H1 (cell line): Measurements from ENCODE around the gene ANAPC7. TPM values are rescaled to one million over a fixed set of nuclear protein-coding genes. Genes with fewer than 3 reads are reported as not detected.

ENCODE experiments used
- CTCF ChIA-PET: fragments of 300-600 bp; sonication (Branson Sonifier 250); formaldehyde crosslinking; loops from one replicate; lab custom pipeline; 2021; ENCODE audit not compliant: partially characterized antibody; lab: Charles Lee
- POLR2A ChIA-PET: fragments of 300-600 bp; sonication (Branson Sonifier 250); formaldehyde crosslinking; loops from one replicate; lab custom pipeline; 2021; ENCODE audit warnings: inconsistent platforms; ENCODE audit not compliant: partially characterized antibody; lab: Charles Lee
- DNase-seq, 2 experiments: peaks; one replicate each; pipeline versions ENCODE4 v3.0.0 to v3.0.0-alpha.2; 2010 to 2022; ENCODE audit warnings: low spot score in 2 of 2, low read depth in 1 of 2, mixed read lengths in 1 of 2
- FAIRE-seq: peaks from 2 replicates; lab custom pipeline; 2011; peaks lifted over from hg19 to GRCh38; lab: Jason Lieb, UNC
- H2AFZ ChIP-seq: 2 replicates; pipeline ENCODE4 v1.8.1; 2012; ENCODE audit warnings: low read length, inconsistent platforms
- H2AK5ac ChIP-seq: 2 replicates; pipeline ENCODE4 v1.6.1; 2013; ENCODE audit warnings: low read depth, low read length
- H2BK120ac ChIP-seq: replicated peaks from 2 replicates; pipeline ENCODE3; 2013; ENCODE audit warnings: low read depth, low read length, inconsistent platforms
- H2BK12ac ChIP-seq: 2 replicates; pipeline ENCODE4 v1.6.1; 2013; ENCODE audit warnings: low read depth, low read length
- H2BK15ac ChIP-seq: 2 replicates; pipeline ENCODE4 v1.6.1; 2013; ENCODE audit warnings: low read length
- H2BK20ac ChIP-seq: 2 replicates; pipeline ENCODE4 v1.6.1; 2013; ENCODE audit warnings: low read length
- H2BK5ac ChIP-seq: 2 replicates; pipeline ENCODE4 v1.6.1; 2013; ENCODE audit warnings: low read depth, low read length
- H3K14ac ChIP-seq: 2 replicates; pipeline ENCODE4 v1.6.1; 2013; ENCODE audit warnings: inconsistent platforms; ENCODE audit not compliant: insufficient read length
- H3K18ac ChIP-seq: 2 replicates; pipeline ENCODE4 v1.6.1; 2013; ENCODE audit warnings: low read length; ENCODE audit errors: extremely low read depth
- H3K23ac ChIP-seq: 2 replicates; pipeline ENCODE4 v1.6.1; 2013; ENCODE audit warnings: inconsistent platforms; ENCODE audit not compliant: insufficient read length
- H3K23me2 ChIP-seq: 2 replicates; pipeline ENCODE4 v1.6.1; 2013; ENCODE audit warnings: low read depth, low read length
- H3K27ac ChIP-seq: 2 replicates; pipeline ENCODE4 v1.6.1; 2011; ENCODE audit warnings: low read depth, low read length, inconsistent platforms
- H3K27me3 ChIP-seq, 4 experiments: replicated peaks in 1 of 4; 1 replicate in 1 of 4; 2 replicates in 3 of 4; pipeline versions ENCODE4 v1.6.1 to v1.8.1; 2011 to 2013; ENCODE audit warnings: low read length in 3 of 4, mild to moderate bottlenecking in 3 of 4, inconsistent platforms in 2 of 4, mixed read lengths in 2 of 4, moderate library complexity in 1 of 4; ENCODE audit not compliant: control insufficient read depth in 3 of 4, insufficient read depth in 3 of 4; ENCODE audit errors: extremely low read depth in 1 of 4
- H3K36me3 ChIP-seq, 4 experiments: 2 replicates each; pipeline versions ENCODE4 v1.6.1 to v1.8.1; 2011 to 2013; ENCODE audit warnings: mild to moderate bottlenecking in 4 of 4, low read length in 3 of 4, moderate library complexity in 2 of 4, control low read depth in 1 of 4, inconsistent platforms in 1 of 4; ENCODE audit not compliant: insufficient read depth in 4 of 4, control insufficient read depth in 2 of 4
- H3K4ac ChIP-seq: replicated peaks from 2 replicates; pipeline ENCODE3; 2013; ENCODE audit warnings: low read length, low read depth, mixed read lengths, inconsistent platforms; ENCODE audit not compliant: insufficient read length
- H3K4me1 ChIP-seq, 4 experiments: replicated peaks in 1 of 4; 1 replicate in 1 of 4; 2 replicates in 3 of 4; pipeline versions ENCODE4 v1.6.1 to v1.8.1; 2011 to 2013; ENCODE audit warnings: low read length in 3 of 4, inconsistent platforms in 2 of 4, mixed read lengths in 1 of 4; ENCODE audit not compliant: insufficient read depth in 4 of 4, control insufficient read depth in 3 of 4
- H3K4me2 ChIP-seq, 2 experiments: 2 replicates each; pipeline versions ENCODE4 v1.6.1 to v1.8.1; 2011 to 2013; ENCODE audit warnings: low read depth in 2 of 2, low read length in 2 of 2, control low read depth in 1 of 2, inconsistent platforms in 1 of 2, mild to moderate bottlenecking in 1 of 2; ENCODE audit not compliant: insufficient read depth in 1 of 2
- H3K4me3 ChIP-seq, 4 experiments: fragments of 200-600, 300-600 bp in 1 of 4; sonication (generic), shearing (Covaris generic), sonication (Bioruptor Twin) in 1 of 4; 2 replicates each; pipeline versions ENCODE4 v1.5.1 to v1.8.1; 2011 to 2016; ENCODE audit warnings: low read length in 4 of 4, low read depth in 3 of 4, control low read depth in 2 of 4, inconsistent platforms in 2 of 4, mild to moderate bottlenecking in 2 of 4, mixed read lengths in 1 of 4, moderate library complexity in 1 of 4; ENCODE audit not compliant: insufficient read depth in 2 of 4; ENCODE audit errors: extremely low read depth in 1 of 4
- H3K56ac ChIP-seq: replicated peaks from 2 replicates; pipeline ENCODE3; 2013; ENCODE audit warnings: low read depth, mild to moderate bottlenecking, mixed read lengths, low read length, inconsistent platforms; ENCODE audit not compliant: insufficient read length
- H3K79me1 ChIP-seq: 2 replicates; pipeline ENCODE4 v1.6.1; 2013; ENCODE audit warnings: low read depth, low read length, control low read depth
- H3K79me2 ChIP-seq, 2 experiments: 2 replicates each; pipeline versions ENCODE4 v1.6.1 to v1.8.1; 2012 to 2013; ENCODE audit warnings: low read length in 2 of 2, mild to moderate bottlenecking in 2 of 2, inconsistent platforms in 1 of 2; ENCODE audit not compliant: insufficient read depth in 2 of 2, control insufficient read depth in 1 of 2
- H3K9ac ChIP-seq, 4 experiments: replicated peaks in 1 of 4; 1 replicate in 1 of 4; 2 replicates in 3 of 4; pipeline versions ENCODE4 v1.6.1 to v1.8.1; 2011 to 2013; ENCODE audit warnings: low read depth in 3 of 4, low read length in 3 of 4, control low read depth in 2 of 4, mild to moderate bottlenecking in 2 of 4, moderate library complexity in 2 of 4, inconsistent platforms in 1 of 4; ENCODE audit errors: extremely low read depth in 1 of 4
- H3K9me3 ChIP-seq, 2 experiments: 2 replicates each; pipeline versions ENCODE4 v1.6.1 to v1.8.1; 2012 to 2013; ENCODE audit warnings: mild to moderate bottlenecking in 2 of 2, moderate library complexity in 2 of 2, control low read depth in 1 of 2, inconsistent platforms in 1 of 2, low read depth in 1 of 2, low read length in 1 of 2, mixed read lengths in 1 of 2; ENCODE audit not compliant: insufficient read depth in 2 of 2
- H4K20me1 ChIP-seq, 2 experiments: replicated peaks in 1 of 2; 2 replicates each; pipeline versions ENCODE3 to v1.8.1; 2011 to 2013; ENCODE audit warnings: inconsistent platforms in 2 of 2, low read length in 2 of 2, mild to moderate bottlenecking in 1 of 2; ENCODE audit not compliant: insufficient read depth in 2 of 2, control insufficient read depth in 1 of 2
- H4K5ac ChIP-seq: 2 replicates; pipeline ENCODE4 v1.6.1; 2013; ENCODE audit warnings: low read length, low read depth, mixed read lengths, inconsistent platforms; ENCODE audit not compliant: insufficient read length
- H4K8ac ChIP-seq: 2 replicates; pipeline ENCODE4 v1.8.0; 2013; ENCODE audit warnings: mild to moderate bottlenecking, moderate library complexity, low read length, inconsistent platforms; ENCODE audit not compliant: insufficient read depth; ENCODE audit errors: extremely low read depth
- H4K91ac ChIP-seq: replicated peaks from 2 replicates; pipeline ENCODE3; 2013; ENCODE audit warnings: low read length, mixed read lengths, inconsistent platforms; ENCODE audit not compliant: insufficient read length
- ASH2L ChIP-seq: fragments of 200-600, 300-600 bp; sonication (generic); IDR thresholded peaks from one replicate; pipeline ENCODE4 v1.7.1; 2017; ENCODE audit warnings: low read length
- POLR2A ChIP-seq, 2 experiments: IDR thresholded peaks; 1 replicate in 1 of 2; 2 replicates in 1 of 2; pipeline ENCODE4 v1.6.1; 2011; ENCODE audit warnings: low read depth in 2 of 2, low read length in 2 of 2, mild to moderate bottlenecking in 2 of 2; ENCODE audit errors: control extremely low read depth in 1 of 2
- SRF ChIP-seq: IDR thresholded peaks from 2 replicates; pipeline ENCODE4 v1.6.1; 2011; ENCODE audit warnings: mild to moderate bottlenecking, low read depth, low read length, moderate library complexity
- WGBS, 2 experiments: shearing (Covaris generic) in 1 of 2; methylation state at CpG; one replicate each; pipeline versions ENCODE4 v1.1.6 to v1.1.7; 2013 to 2015; ENCODE audit warnings: low lambda C conversion rate in 2 of 2, mixed read lengths in 2 of 2, inconsistent platforms in 1 of 2, low coverage in 1 of 2, missing lambda C conversion rate in 1 of 2; ENCODE audit not compliant: insufficient replicate concordance in 2 of 2, insufficient coverage in 1 of 2, insufficient read length in 1 of 2; ENCODE audit errors: extremely low coverage in 1 of 2, missing lambda C conversion rate in 1 of 2; 5-methylcytosine and 5-hydroxymethylcytosine counted together
- polyA plus RNA-seq, 7 experiments: library from polyadenylated mRNA; depleted of rRNA in 3 of 7; stranded (reverse) in 5 of 7; unstranded in 2 of 7; fragments of >200 nt in 5 of 7; fragments of 200-250 nt in 2 of 7; gene quantifications; 1 replicate in 5 of 7; 2 replicates in 1 of 7; 4 replicates in 1 of 7; pipeline versions ENCODE4 v1.2.1 to v1.2.3, GENCODE V29; 2011 to 2013; ENCODE audit warnings: missing spikeins in 2 of 7, mixed read lengths in 2 of 7
- total RNA-seq: library from RNA; stranded (reverse); fragmentation: NEBNext Ultra II Directional; extraction: Animal tissue kit (Norgen Biotek cat#: 25700); gene quantifications from 2 replicates; pipeline ENCODE4 v1.2.1, GENCODE V29; 2021

Gene ANAPC7
- total and polyA plus RNA-seq, 2 of the 8 experiments (the other 6 are each of a cell fraction or from before 2014, with no cell fraction given): 72.8 to 105 TPM

DNA sequence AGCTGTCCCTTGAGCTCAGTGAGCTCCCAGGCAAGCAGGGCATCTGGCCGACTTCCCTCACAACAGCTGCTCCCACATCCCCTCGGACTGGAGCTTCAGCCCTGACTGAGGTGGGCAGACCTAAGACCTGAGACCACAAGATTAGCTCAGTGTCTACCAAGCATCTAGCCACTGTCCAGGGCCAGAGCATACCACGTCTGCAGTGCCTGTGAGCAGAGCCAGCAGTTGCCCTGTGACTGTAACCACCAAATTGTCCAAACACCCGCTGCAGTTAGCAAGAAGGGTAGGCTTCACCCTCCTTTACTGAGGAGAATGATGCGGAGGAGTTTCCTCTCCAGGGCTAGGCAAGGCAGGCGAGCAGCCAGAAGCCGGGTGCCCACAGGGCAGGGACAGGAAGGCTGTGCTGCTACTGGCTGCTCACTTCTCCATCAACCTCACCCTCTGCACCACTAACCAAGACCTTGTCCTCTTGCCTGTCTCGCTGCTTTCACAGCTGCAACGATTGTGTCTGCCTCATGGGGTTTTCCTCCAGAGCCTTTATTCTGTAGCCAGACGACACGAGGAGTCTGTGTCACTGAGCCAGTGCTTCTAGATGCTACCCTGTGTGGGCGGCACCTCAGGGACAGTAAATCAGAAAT, 53.9 kb downstream of the ANAPC7 start:
- H2BK5ac ChIP-seq: peak overlapping the region; percentile 27; the same call in 1 of the 2 replicates
- DNase-seq: no peak
- no peak for FAIRE-seq
- H3K23ac ChIP-seq: no peak overlapping the region
- H3K23me2 ChIP-seq: no peaks in the 10 kb centered on the region
- no peak overlapping the region for H4K91ac ChIP-seq
- H3K56ac ChIP-seq: no peak overlapping the region
- no peak overlapping the region for H4K5ac ChIP-seq
- H3K27ac ChIP-seq: no peak overlapping the region
- H2AK5ac ChIP-seq: no peak overlapping the region
- no peaks in the 10 kb centered on the region for H3K9me3 ChIP-seq
- no peak overlapping the region for H3K18ac ChIP-seq
- no peak overlapping the region for H3K4me2 ChIP-seq
- H2BK20ac ChIP-seq: no peak overlapping the region
- H3K4me3 ChIP-seq: no peak overlapping the region
- no peak overlapping the region for H2BK12ac ChIP-seq
- peaks cover under 1% of the 10 kb centered on the region; the same call in 1 of the 2 replicates for H3K79me1 ChIP-seq
- ChIA-PET POLR2A (interaction anchor here (0.9 to 8.1 kb wide), 10 partner anchors 14 to 69 kb away, joined by 3 to 48 read pairs (median 6); partner anchors contain the start of gene ATP2A2), CTCF (interaction anchor here (0.6 to 2.8 kb wide), 7 partner anchors 9 to 248 kb away, joined by 3 to 23 read pairs (median 4); no protein-coding TSS in a partner anchor)
- TF ChIP-seq ASH2L (no peak), POLR2A (IDR thresholded peaks at IDR 0.05; ENCODE audit: control extremely low read depth in 1 of 2, low read depth in 2 of 2, low read length in 2 of 2) (peak; percentile 38 to 53; a peak in 2 of 3 replicates), SRF (no peak)
- H3K79me2 ChIP-seq: no peaks in the 10 kb centered on the region
- H3K36me3 ChIP-seq: peaks cover 26 to 52% (median 34%) of the 10 kb centered on the region in 4 experiments
- WGBS, 2 experiments: 95% methylated on average over 12 of the region's 12 CpGs; no CpG with 5 or more reads in 1 of the 2 experiments
- no peaks in the 10 kb centered on the region; a peak in 2 of 7 replicates for H3K4me1 ChIP-seq
- no peak overlapping the region for H3K9ac ChIP-seq
- H2BK120ac ChIP-seq: no peak overlapping the region
- H2BK15ac ChIP-seq: no peak overlapping the region
- H3K27me3 ChIP-seq: no peaks in the 10 kb centered on the region
- no peak overlapping the region for H3K4ac ChIP-seq
- no peak overlapping the region for H2AFZ ChIP-seq
- no peak overlapping the region for H3K14ac ChIP-seq
- peaks cover 5 to 10% of the 10 kb centered on the region in 2 experiments for H4K20me1 ChIP-seq
- H4K8ac ChIP-seq: no peak overlapping the region; the same call in 1 of the 2 replicates
